ENCODE data around the gene SSBP2.

The SSBP2 gene

GRCh38 chr5:81763294-81763928 lies 12.5 kb upstream of the SSBP2 start:
- Histone ChIP-seq H3K9me3 (ENCODE audit: control insufficient read depth, low read length) (no peaks in the 10 kb centered on the region), H3K9ac (ENCODE audit: low read length) (no peak overlapping the region), H3K27me3 (ENCODE audit: control insufficient read depth, insufficient read depth, low read length) (no peaks in the 10 kb centered on the region), H3K36me3 (ENCODE audit: control insufficient read depth, insufficient read depth, low read length) (no peaks in the 10 kb centered on the region), H3K4me3 (ENCODE audit: low read length) (no peak overlapping the region), H3K4me1 (ENCODE audit: control insufficient read depth, insufficient read depth, low read length) (no peaks in the 10 kb centered on the region)

GRCh38 chr5:81762853-81763252 lies 12.0 kb upstream of the SSBP2 start:
- no peaks in the 10 kb centered on the region for H3K9me3 ChIP-seq (ENCODE audit: control insufficient read depth, low read length)
- H3K27me3 ChIP-seq (ENCODE audit: control insufficient read depth, insufficient read depth, low read length), result no peaks in the 10 kb centered on the region
- no peaks in the 10 kb centered on the region for H3K4me1 ChIP-seq (ENCODE audit: control insufficient read depth, insufficient read depth, low read length)
- no peak overlapping the region for H3K4me3 ChIP-seq (ENCODE audit: low read length)
- H3K9ac ChIP-seq (ENCODE audit: low read length), result no peak overlapping the region
- H3K36me3 ChIP-seq (ENCODE audit: control insufficient read depth, insufficient read depth, low read length), result no peaks in the 10 kb centered on the region

GRCh38 chr5:81762401-81762800 lies 11.5 kb upstream of the SSBP2 start:
- H3K27me3 ChIP-seq (ENCODE audit: control insufficient read depth, insufficient read depth, low read length), result no peaks in the 10 kb centered on the region
- no peaks in the 10 kb centered on the region for H3K36me3 ChIP-seq (ENCODE audit: control insufficient read depth, insufficient read depth, low read length)
- no peaks in the 10 kb centered on the region for H3K9me3 ChIP-seq (ENCODE audit: control insufficient read depth, low read length)
- no peaks in the 10 kb centered on the region for H3K4me1 ChIP-seq (ENCODE audit: control insufficient read depth, insufficient read depth, low read length)
- H3K4me3 ChIP-seq (ENCODE audit: low read length), result no peak overlapping the region
- H3K9ac ChIP-seq (ENCODE audit: low read length), result no peak overlapping the region

GRCh38 chr5:81761970-81762369 lies 11.1 kb upstream of the SSBP2 start:
- Histone ChIP-seq H3K9me3 (ENCODE audit: control insufficient read depth, low read length) (no peaks in the 10 kb centered on the region), H3K36me3 (ENCODE audit: control insufficient read depth, insufficient read depth, low read length) (no peaks in the 10 kb centered on the region), H3K4me1 (ENCODE audit: control insufficient read depth, insufficient read depth, low read length) (no peaks in the 10 kb centered on the region), H3K27me3 (ENCODE audit: control insufficient read depth, insufficient read depth, low read length) (no peaks in the 10 kb centered on the region), H3K9ac (ENCODE audit: low read length) (no peak overlapping the region), H3K4me3 (ENCODE audit: low read length) (no peak overlapping the region)

- Histone ChIP-seq H3K4me3 (ENCODE audit: low read length) (no peak overlapping the region), H3K36me3 (ENCODE audit: control insufficient read depth, insufficient read depth, low read length) (no peaks in the 10 kb centered on the region), H3K4me1 (ENCODE audit: control insufficient read depth, insufficient read depth, low read length) (no peaks in the 10 kb centered on the region), H3K9ac (ENCODE audit: low read length) (no peak overlapping the region), H3K27me3 (ENCODE audit: control insufficient read depth, insufficient read depth, low read length) (no peaks in the 10 kb centered on the region), H3K9me3 (ENCODE audit: control insufficient read depth, low read length) (no peaks in the 10 kb centered on the region)
These were observed 10.4 kb upstream of the SSBP2 start for GRCh38 chr5:81761270-81761669.

GRCh38 chr5:81760521-81760920 lies 9.6 kb upstream of the SSBP2 start:
- no peaks in the 10 kb centered on the region for H3K36me3 ChIP-seq (ENCODE audit: control insufficient read depth, insufficient read depth, low read length)
- no peak overlapping the region for H3K4me3 ChIP-seq (ENCODE audit: low read length)
- peaks cover 1% of the 10 kb centered on the region for H3K4me1 ChIP-seq (ENCODE audit: control insufficient read depth, insufficient read depth, low read length)
- H3K27me3 ChIP-seq (ENCODE audit: control insufficient read depth, insufficient read depth, low read length), result no peaks in the 10 kb centered on the region
- H3K9me3 ChIP-seq (ENCODE audit: control insufficient read depth, low read length), result no peaks in the 10 kb centered on the region
- no peak overlapping the region for H3K9ac ChIP-seq (ENCODE audit: low read length)

- Histone ChIP-seq H3K36me3 (ENCODE audit: control insufficient read depth, insufficient read depth, low read length) (no peaks in the 10 kb centered on the region), H3K9ac (ENCODE audit: low read length) (no peak overlapping the region), H3K27me3 (ENCODE audit: control insufficient read depth, insufficient read depth, low read length) (no peaks in the 10 kb centered on the region), H3K4me3 (ENCODE audit: low read length) (no peak overlapping the region), H3K4me1 (ENCODE audit: control insufficient read depth, insufficient read depth, low read length) (peaks cover 5% of the 10 kb centered on the region), H3K9me3 (ENCODE audit: control insufficient read depth, low read length) (no peaks in the 10 kb centered on the region)
These were observed 8.7 kb upstream of the SSBP2 start for GRCh38 chr5:81759632-81760005.

GRCh38 chr5:81757404-81757803 lies 6.5 kb upstream of the SSBP2 start:
- H3K9ac ChIP-seq (ENCODE audit: low read length), result no peak overlapping the region
- H3K4me3 ChIP-seq (ENCODE audit: low read length), result no peak overlapping the region
- no peaks in the 10 kb centered on the region for H3K9me3 ChIP-seq (ENCODE audit: control insufficient read depth, low read length)
- no peaks in the 10 kb centered on the region for H3K27me3 ChIP-seq (ENCODE audit: control insufficient read depth, insufficient read depth, low read length)
- H3K36me3 ChIP-seq (ENCODE audit: control insufficient read depth, insufficient read depth, low read length), result no peaks in the 10 kb centered on the region
- H3K4me1 ChIP-seq (ENCODE audit: control insufficient read depth, insufficient read depth, low read length), result peaks cover 5% of the 10 kb centered on the region

- Histone ChIP-seq H3K9me3 (ENCODE audit: control insufficient read depth, low read length) (no peaks in the 10 kb centered on the region), H3K27me3 (ENCODE audit: control insufficient read depth, insufficient read depth, low read length) (no peaks in the 10 kb centered on the region), H3K9ac (ENCODE audit: low read length) (no peak overlapping the region), H3K4me1 (ENCODE audit: control insufficient read depth, insufficient read depth, low read length) (peaks cover 10% of the 10 kb centered on the region), H3K36me3 (ENCODE audit: control insufficient read depth, insufficient read depth, low read length) (no peaks in the 10 kb centered on the region), H3K4me3 (ENCODE audit: low read length) (no peak overlapping the region)
These were observed 5.1 kb upstream of the SSBP2 start for GRCh38 chr5:81756016-81756415.

- Histone ChIP-seq H3K36me3 (ENCODE audit: control insufficient read depth, insufficient read depth, low read length) (no peaks in the 10 kb centered on the region), H3K4me3 (ENCODE audit: low read length) (no peak overlapping the region), H3K9ac (ENCODE audit: low read length) (no peak overlapping the region), H3K9me3 (ENCODE audit: control insufficient read depth, low read length) (no peaks in the 10 kb centered on the region), H3K27me3 (ENCODE audit: control insufficient read depth, insufficient read depth, low read length) (no peaks in the 10 kb centered on the region), H3K4me1 (ENCODE audit: control insufficient read depth, insufficient read depth, low read length) (peaks cover 10% of the 10 kb centered on the region)
These were observed 4.4 kb upstream of the SSBP2 start for GRCh38 chr5:81755320-81755719.

- peaks cover 10% of the 10 kb centered on the region for H3K4me1 ChIP-seq (ENCODE audit: control insufficient read depth, insufficient read depth, low read length)
- no peak overlapping the region for H3K4me3 ChIP-seq (ENCODE audit: low read length)
- H3K36me3 ChIP-seq (ENCODE audit: control insufficient read depth, insufficient read depth, low read length), result no peaks in the 10 kb centered on the region
- H3K9me3 ChIP-seq (ENCODE audit: control insufficient read depth, low read length), result no peaks in the 10 kb centered on the region
- H3K9ac ChIP-seq (ENCODE audit: low read length), result no peak overlapping the region
- no peaks in the 10 kb centered on the region for H3K27me3 ChIP-seq (ENCODE audit: control insufficient read depth, insufficient read depth, low read length)
These were observed 3.7 kb upstream of the SSBP2 start for GRCh38 chr5:81754621-81755020.

- H3K4me3 ChIP-seq (ENCODE audit: low read length), result no peak overlapping the region
- no peaks in the 10 kb centered on the region for H3K27me3 ChIP-seq (ENCODE audit: control insufficient read depth, insufficient read depth, low read length)
- no peaks in the 10 kb centered on the region for H3K36me3 ChIP-seq (ENCODE audit: control insufficient read depth, insufficient read depth, low read length)
- H3K9me3 ChIP-seq (ENCODE audit: control insufficient read depth, low read length), result no peaks in the 10 kb centered on the region
- H3K9ac ChIP-seq (ENCODE audit: low read length), result no peak overlapping the region
- peaks cover 10% of the 10 kb centered on the region for H3K4me1 ChIP-seq (ENCODE audit: control insufficient read depth, insufficient read depth, low read length)
These were observed 2.5 kb upstream of the SSBP2 start for GRCh38 chr5:81753429-81753828.

- H3K4me3 ChIP-seq (ENCODE audit: low read length), result no peak overlapping the region
- H3K36me3 ChIP-seq (ENCODE audit: control insufficient read depth, insufficient read depth, low read length), result no peaks in the 10 kb centered on the region
- no peaks in the 10 kb centered on the region for H3K27me3 ChIP-seq (ENCODE audit: control insufficient read depth, insufficient read depth, low read length)
- no peaks in the 10 kb centered on the region for H3K9me3 ChIP-seq (ENCODE audit: control insufficient read depth, low read length)
- H3K9ac ChIP-seq (ENCODE audit: low read length), result no peak overlapping the region
- H3K4me1 ChIP-seq (ENCODE audit: control insufficient read depth, insufficient read depth, low read length), result peaks cover 10% of the 10 kb centered on the region
These were observed 1.7 kb upstream of the SSBP2 start for GRCh38 chr5:81752644-81752963.

All from mucosa of stomach (tissue), 1 donor.